ENCODE data around the gene ANKRD33. TPM values are rescaled to one million over a fixed set of nuclear protein-coding genes. Genes with fewer than 3 reads are reported as not detected.

The ANKRD33 gene
- total RNA-seq, 2 experiments from 2014 or later = not detected

GRCh38 chr12:51870504-51870903, 17.4 kb upstream of the ANKRD33 start:
- Mint-ChIP-seq H3K4me1 (peaks cover 11% of the 10 kb centered on the region), H3K36me3 (ENCODE audit: low read depth) (no peaks in the 10 kb centered on the region), H3K4me3 (no peak overlapping the region), H3K27ac (no peak overlapping the region), H3K9me3 (ENCODE audit: low read depth) (no peaks in the 10 kb centered on the region), H3K27me3 (peaks cover 32% of the 10 kb centered on the region)
- no peak for DNase-seq
- ATAC-seq = no peak
- intact Hi-C loops (cut with DNase I, micrococcal nuclease) = loop anchor here (5.0 to 10.0 kb wide), 2 partner anchors 48 to 276 kb away; partner anchors contain the start of gene SCN8A (in 1 of the 2)
- POLR2A ChIA-PET = no interaction called here
- CTCF ChIA-PET = interaction anchor here (0.7 to 1.9 kb wide), 4 partner anchors 50 to 1057 kb away, joined by 3 to 5 read pairs (median 3); no protein-coding TSS in a partner anchor

DNA sequence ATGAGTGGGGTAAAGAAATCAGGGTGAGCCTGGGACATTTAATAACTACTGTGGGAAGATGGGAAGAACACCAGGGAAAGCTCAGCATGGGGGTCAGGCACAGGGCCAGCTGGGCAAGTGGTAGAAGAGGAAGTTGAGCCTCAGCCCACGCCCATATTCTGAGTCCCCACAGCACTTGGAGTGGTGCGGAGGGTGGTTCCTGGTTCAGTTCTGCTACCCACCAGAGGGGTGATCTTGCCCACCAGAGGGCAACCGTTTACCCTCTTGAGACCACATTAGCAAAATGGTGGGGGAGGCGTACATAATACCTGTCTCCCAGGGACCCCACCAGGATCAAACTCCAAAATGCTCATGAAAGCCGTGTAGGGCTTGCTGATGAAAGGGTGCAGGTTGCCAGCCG, 16.8 kb upstream of the ANKRD33 start:
- Mint-ChIP-seq H3K4me3 (no peak overlapping the region), H3K27me3 (peaks cover 31% of the 10 kb centered on the region), H3K36me3 (ENCODE audit: low read depth) (no peaks in the 10 kb centered on the region), H3K4me1 (peaks cover 11% of the 10 kb centered on the region), H3K27ac (no peak overlapping the region), H3K9me3 (ENCODE audit: low read depth) (no peaks in the 10 kb centered on the region)
- ATAC-seq = no peak
- DNase-seq = no peak
- POLR2A ChIA-PET = no interaction called here
- CTCF ChIA-PET = interaction anchor here (0.7 to 1.1 kb wide), 4 partner anchors 9 to 1056 kb away, joined by 3 read pairs; no protein-coding TSS in a partner anchor
- intact Hi-C loops (cut with DNase I, micrococcal nuclease) = loop anchor here (5.0 to 10.0 kb wide), 2 partner anchors 49 to 276 kb away; partner anchors contain the start of gene SCN8A (in 1 of the 2)

DNA sequence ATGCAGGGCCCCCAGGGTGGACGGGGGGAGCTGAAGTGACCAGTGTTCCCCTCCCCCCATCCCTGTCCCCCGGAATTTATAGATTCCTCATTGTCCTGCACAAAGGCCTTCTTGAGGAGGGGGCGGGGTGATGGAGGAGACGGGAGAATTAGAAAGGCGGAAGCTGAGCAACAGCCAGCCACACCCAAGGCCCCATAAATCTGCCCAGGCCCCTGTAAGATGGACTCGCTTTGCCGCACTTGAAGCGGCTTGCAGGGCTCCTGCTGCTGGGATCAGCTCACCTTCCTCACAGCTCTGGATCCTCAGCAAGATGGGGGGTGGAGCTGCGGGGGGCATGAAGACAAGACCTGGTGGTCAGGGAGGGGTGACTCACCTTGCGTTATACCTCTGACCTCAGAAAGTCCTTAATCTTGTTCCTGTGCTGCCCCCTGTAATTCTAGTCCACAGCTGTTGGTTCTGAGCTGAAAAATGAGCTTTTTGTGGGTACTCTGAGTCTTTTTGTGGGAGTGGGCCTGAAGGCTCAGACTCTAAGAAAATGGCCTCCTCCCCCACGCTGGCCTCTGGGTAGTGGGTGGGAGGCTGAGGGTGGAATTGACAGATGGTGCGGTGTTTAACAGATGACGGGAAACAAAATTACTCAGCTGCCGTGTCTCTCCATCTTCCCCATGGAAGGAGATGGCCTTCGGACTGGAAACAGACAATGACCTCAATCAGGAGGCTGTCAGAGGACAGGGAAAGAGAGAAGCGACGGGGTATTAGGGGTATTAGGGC, 15.8 kb upstream of the ANKRD33 start:
- no peaks in the 10 kb centered on the region for H3K36me3 Mint-ChIP-seq (ENCODE audit: low read depth)
- ChIA-PET POLR2A (no interaction called here), CTCF (interaction anchor here (0.7 to 1.4 kb wide), 6 partner anchors 8 to 451 kb away, joined by 3 to 5 read pairs (median 3); no protein-coding TSS in a partner anchor)
- no peak overlapping the region for H3K27ac Mint-ChIP-seq
- H3K4me3 Mint-ChIP-seq = no peak overlapping the region
- peaks cover 29% of the 10 kb centered on the region for H3K27me3 Mint-ChIP-seq
- no peaks in the 10 kb centered on the region for H3K9me3 Mint-ChIP-seq (ENCODE audit: low read depth)
- intact Hi-C loops (cut with DNase I, micrococcal nuclease) = loop anchor here (5.0 to 10.0 kb wide), 2 partner anchors 50 to 277 kb away; partner anchors contain the start of gene SCN8A (in 1 of the 2)
- ATAC-seq (no peak), DNase-seq (no peak)
- peaks cover 11% of the 10 kb centered on the region for H3K4me1 Mint-ChIP-seq

DNA sequence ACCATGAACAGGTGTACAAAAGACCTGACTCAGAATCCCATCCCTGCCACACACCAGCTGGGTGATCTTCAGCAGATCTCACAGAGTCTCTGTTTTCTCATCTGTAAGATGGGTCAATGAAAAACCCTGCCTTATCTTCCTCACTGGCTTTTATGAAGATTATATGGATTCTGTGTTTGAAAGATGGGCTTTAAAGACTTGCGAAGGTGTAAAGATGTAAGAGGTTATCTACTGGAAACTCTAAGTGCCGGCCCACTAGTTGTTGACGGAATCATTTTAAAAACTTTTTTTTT, 15.3 kb upstream of the ANKRD33 start:
- H3K36me3 Mint-ChIP-seq (ENCODE audit: low read depth) = no peaks in the 10 kb centered on the region
- intact Hi-C loops (cut with DNase I, micrococcal nuclease) = loop anchor here (5.0 to 10.0 kb wide), 2 partner anchors 50 to 278 kb away; partner anchors contain the start of gene SCN8A (in 1 of the 2)
- no peaks in the 10 kb centered on the region for H3K9me3 Mint-ChIP-seq (ENCODE audit: low read depth)
- peaks cover 11% of the 10 kb centered on the region for H3K4me1 Mint-ChIP-seq
- no peak for DNase-seq
- peaks cover 23% of the 10 kb centered on the region for H3K27me3 Mint-ChIP-seq
- ATAC-seq = no peak
- ChIA-PET POLR2A (no interaction called here), CTCF (interaction anchor here (0.8 to 1.4 kb wide), 4 partner anchors 9 to 52 kb away, joined by 3 to 5 read pairs (median 3); no protein-coding TSS in a partner anchor)
- no peak overlapping the region for H3K4me3 Mint-ChIP-seq
- no peak overlapping the region for H3K27ac Mint-ChIP-seq

DNA sequence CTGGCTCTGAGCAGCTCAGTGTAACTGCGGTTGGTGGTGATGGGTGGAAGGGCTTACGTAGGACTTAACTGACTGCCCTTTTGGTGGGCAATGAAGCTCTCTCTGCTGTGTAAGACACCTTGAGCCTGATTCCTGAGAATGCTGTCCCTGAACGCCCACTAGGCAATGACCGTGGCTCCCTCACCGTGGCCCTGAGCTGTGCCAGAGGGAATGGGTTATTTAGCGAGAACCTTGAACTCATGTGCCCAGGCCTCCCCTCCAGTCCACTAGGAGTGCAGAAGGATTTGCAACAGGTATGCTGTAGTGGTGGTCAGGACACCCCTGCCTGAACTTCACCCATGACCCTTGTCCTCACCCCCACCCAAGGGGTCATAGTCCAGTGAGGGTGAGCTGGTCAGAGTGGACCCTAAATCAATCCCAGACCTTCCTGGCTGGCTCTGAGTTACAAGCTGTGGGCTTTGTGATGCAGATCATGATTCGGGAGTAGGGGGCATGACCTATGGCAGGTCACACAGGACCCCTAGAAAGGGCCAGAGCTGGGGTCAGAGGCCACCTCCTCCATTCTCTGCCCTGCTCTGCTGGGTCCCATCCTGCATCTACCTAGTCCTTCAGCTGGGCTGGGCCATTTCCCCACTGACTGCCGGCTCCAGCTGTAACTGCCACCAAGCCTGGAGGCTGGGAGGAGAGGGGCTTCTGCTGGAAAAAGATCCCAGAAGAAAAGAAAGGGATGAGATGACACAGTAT, 14.5 kb upstream of the ANKRD33 start:
- Mint-ChIP-seq H3K27me3 (peaks cover 18% of the 10 kb centered on the region), H3K27ac (no peak overlapping the region), H3K4me1 (peaks cover 9% of the 10 kb centered on the region), H3K9me3 (ENCODE audit: low read depth) (no peaks in the 10 kb centered on the region), H3K4me3 (no peak overlapping the region), H3K36me3 (ENCODE audit: low read depth) (no peaks in the 10 kb centered on the region)
- intact Hi-C loops (cut with DNase I, micrococcal nuclease) = loop anchor here (5.0 to 10.0 kb wide), 2 partner anchors 51 to 279 kb away; partner anchors contain the start of gene SCN8A (in 1 of the 2)
- DNase-seq (no peak), ATAC-seq (no peak)
- CTCF ChIA-PET = interaction anchor here (0.6 to 2.9 kb wide), 7 partner anchors 9 to 531 kb away, joined by 3 to 16 read pairs (median 3); no protein-coding TSS in a partner anchor
- POLR2A ChIA-PET = interaction anchor here (0.6 kb wide), 1 partner anchor 34 kb away, joined by 3 read pairs; no protein-coding TSS in a partner anchor

- CTCF ChIA-PET = interaction anchor here (0.6 to 2.9 kb wide), 6 partner anchors 10 to 532 kb away, joined by 3 to 16 read pairs (median 3); no protein-coding TSS in a partner anchor
- intact Hi-C loops (cut with DNase I, micrococcal nuclease) = loop anchor here (2.0 to 10.0 kb wide), 3 partner anchors 52 to 279 kb away; partner anchors contain the start of gene SCN8A (in 1 of the 2)
- H3K4me3 Mint-ChIP-seq = no peak overlapping the region
- no peak overlapping the region for H3K27ac Mint-ChIP-seq
- ATAC-seq (no peak), DNase-seq (no peak)
- no peaks in the 10 kb centered on the region for H3K9me3 Mint-ChIP-seq (ENCODE audit: low read depth)
- H3K36me3 Mint-ChIP-seq (ENCODE audit: low read depth) = no peaks in the 10 kb centered on the region
- peaks cover 5% of the 10 kb centered on the region for H3K4me1 Mint-ChIP-seq
- peaks cover 12% of the 10 kb centered on the region for H3K27me3 Mint-ChIP-seq
- POLR2A ChIA-PET = interaction anchor here (0.6 kb wide), 1 partner anchor 34 kb away, joined by 3 read pairs; no protein-coding TSS in a partner anchor
Measured at GRCh38 chr12:51874000-51874399, 13.9 kb upstream of the ANKRD33 start.

DNA sequence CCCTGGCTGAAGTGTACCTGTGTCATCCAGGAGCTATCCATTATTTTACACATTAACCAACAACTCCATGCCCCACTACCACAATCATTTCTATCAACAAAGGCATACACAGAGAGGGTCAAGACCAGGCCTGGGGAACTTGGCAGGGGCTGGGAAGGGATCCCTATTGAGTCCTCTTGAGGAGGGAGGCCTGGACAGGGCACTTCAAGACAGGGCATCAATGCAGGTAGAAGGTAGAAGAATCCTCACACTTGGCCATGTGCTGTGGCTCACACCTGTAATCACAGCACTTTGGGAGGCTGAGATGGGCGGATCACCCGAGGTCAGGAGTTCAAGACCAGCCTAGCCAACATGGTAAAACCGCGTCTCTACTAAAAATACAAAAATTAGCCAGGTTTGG, 13.4 kb upstream of the ANKRD33 start:
- ChIA-PET POLR2A (no interaction called here), CTCF (interaction anchor here (0.6 to 2.9 kb wide), 19 partner anchors 10 to 454 kb away, joined by 3 to 22 read pairs (median 4); partner anchors contain the start of gene ANKRD33)
- peaks cover 12% of the 10 kb centered on the region for H3K27me3 Mint-ChIP-seq
- intact Hi-C loops (cut with DNase I, micrococcal nuclease) = loop anchor here (2.0 to 10.0 kb wide), 3 partner anchors 52 to 280 kb away; partner anchors contain the start of gene SCN8A (in 1 of the 2)
- H3K4me1 Mint-ChIP-seq = peaks cover 5% of the 10 kb centered on the region
- H3K27ac Mint-ChIP-seq = no peak overlapping the region
- DNase-seq = no peak
- no peak overlapping the region for H3K4me3 Mint-ChIP-seq
- ATAC-seq = no peak
- no peaks in the 10 kb centered on the region for H3K9me3 Mint-ChIP-seq (ENCODE audit: low read depth)
- no peaks in the 10 kb centered on the region for H3K36me3 Mint-ChIP-seq (ENCODE audit: low read depth)

GRCh38 chr12:51879102-51879501, 8.8 kb upstream of the ANKRD33 start:
- no peaks in the 10 kb centered on the region for H3K27me3 Mint-ChIP-seq

DNA sequence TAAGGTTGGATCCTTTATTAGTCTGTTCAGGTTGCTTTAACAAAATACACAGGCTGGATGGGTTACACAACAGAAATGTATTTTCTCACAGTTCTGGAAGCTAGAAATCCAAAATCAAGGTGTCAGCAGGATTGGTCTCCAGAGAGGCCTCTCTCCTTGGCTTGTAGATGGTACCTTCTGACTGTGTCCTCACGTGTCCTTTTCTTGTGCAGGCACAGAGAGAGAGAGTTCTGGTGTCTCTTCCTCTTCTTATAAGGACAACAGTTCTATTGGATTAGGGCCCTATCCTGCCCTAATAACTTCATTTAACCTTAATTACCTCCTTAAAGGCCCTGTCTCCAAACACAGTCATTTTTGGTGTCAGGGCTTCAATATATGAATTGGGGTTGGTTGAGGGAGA, 4.6 kb upstream of the ANKRD33 start:
- no peak overlapping the region for H3K4me3 Mint-ChIP-seq
- intact Hi-C loops (cut with DNase I, micrococcal nuclease) = no loop called here
- DNase-seq (no peak), ATAC-seq (no peak)
- H3K36me3 Mint-ChIP-seq (ENCODE audit: low read depth) = no peaks in the 10 kb centered on the region
- H3K9me3 Mint-ChIP-seq (ENCODE audit: low read depth) = peaks cover 4% of the 10 kb centered on the region
- H3K4me1 Mint-ChIP-seq = peaks cover 19% of the 10 kb centered on the region
- CTCF ChIA-PET = interaction anchor here (0.7 to 5.2 kb wide), 2 partner anchors 7 to 339 kb away, joined by 3 to 22 read pairs; no protein-coding TSS in a partner anchor
- no peaks in the 10 kb centered on the region for H3K27me3 Mint-ChIP-seq
- POLR2A ChIA-PET = no interaction called here
- H3K27ac Mint-ChIP-seq = no peak overlapping the region

More at GRCh38 chr12:51879102-51879501, 8.8 kb upstream of the ANKRD33 start:
- no peaks in the 10 kb centered on the region for H3K4me1 Mint-ChIP-seq
- no peaks in the 10 kb centered on the region for H3K9me3 Mint-ChIP-seq (ENCODE audit: low read depth)
- no peak overlapping the region for H3K4me3 Mint-ChIP-seq
- no peaks in the 10 kb centered on the region for H3K36me3 Mint-ChIP-seq (ENCODE audit: low read depth)
- intact Hi-C loops (cut with DNase I, micrococcal nuclease) = loop anchor here (5.0 to 10.0 kb wide), 2 partner anchors 284 to 457 kb away; partner anchors contain the start of genes SCN8A (in 1 of the 2) and SLC4A8 (in 1 of the 2)
- DNase-seq (no peak), ATAC-seq (no peak)
- POLR2A ChIA-PET = no interaction called here
- CTCF ChIA-PET = interaction anchor here (1.1 kb wide), 1 partner anchor 55 kb away, joined by 3 read pairs; no protein-coding TSS in a partner anchor
- H3K27ac Mint-ChIP-seq = no peak overlapping the region

- ATAC-seq (no peak), DNase-seq (no peak)
- intact Hi-C loops (cut with DNase I, micrococcal nuclease) = no loop called here
- H3K4me1 Mint-ChIP-seq = peaks cover 19% of the 10 kb centered on the region
- no peaks in the 10 kb centered on the region for H3K36me3 Mint-ChIP-seq (ENCODE audit: low read depth)
- H3K9me3 Mint-ChIP-seq (ENCODE audit: low read depth) = peaks cover 4% of the 10 kb centered on the region
- H3K27ac Mint-ChIP-seq = no peak overlapping the region
- ChIA-PET CTCF (interaction anchor here (0.7 to 5.2 kb wide), 4 partner anchors 8 to 338 kb away, joined by 3 to 22 read pairs (median 3); no protein-coding TSS in a partner anchor), POLR2A (no interaction called here)
- H3K4me3 Mint-ChIP-seq = no peak overlapping the region
- no peaks in the 10 kb centered on the region for H3K27me3 Mint-ChIP-seq
Measured at GRCh38 chr12:51883998-51884675, 3.8 kb upstream of the ANKRD33 start.

All from activated CD4-positive, alpha-beta T cell treated with anti-CD3 and anti-CD28 coated beads for 36 hours (primary cell).